IMR-90 (cell line): Measurements from ENCODE around the gene OR6X1. TPM values are rescaled to one million over a fixed set of nuclear protein-coding genes. Genes with fewer than 3 reads are reported as not detected.

Source experiments
- ATAC-seq: fragments of 200-7000 bp; cut with Tn5 transposase; 2 replicates; pipeline ENCODE4 v1.9.1; 2020; ENCODE audit warnings: low read depth, mild to moderate bottlenecking, moderate library complexity
- BruUV-seq: library from RNA; stranded (reverse); fragments of 400-500 nt; replicated peaks from 2 replicates; lab custom pipeline; 2021; lab: Mats Ljungman, UMichigan
- CTCF ChIA-PET: fragments of 300-600 bp; formaldehyde crosslinking; extraction: SDS; loops from one replicate; lab custom pipeline; 2021; ENCODE audit warnings: antibody characterized with exemption; lab: Yijun Ruan, JAX
- POLR2A ChIA-PET: fragments of 300-600 bp; sonication (Branson Sonifier 250); formaldehyde crosslinking; loops from one replicate; lab custom pipeline; 2022; ENCODE audit warnings: antibody characterized with exemption; ENCODE audit not compliant: unreplicated experiment; lab: Charles Lee
- DNase-seq: peaks from one replicate; pipeline ENCODE4 v3.0.0; 2013
- H2AFZ ChIP-seq: replicated peaks from 2 replicates; pipeline ENCODE3; 2013; ENCODE audit warnings: low read length, mild to moderate bottlenecking; ENCODE audit not compliant: poor library complexity
- H2AK5ac ChIP-seq: 2 replicates; pipeline ENCODE4 v1.6.1; 2013; ENCODE audit warnings: low read depth, low read length, inconsistent platforms
- H2AK9ac ChIP-seq: replicated peaks from 2 replicates; pipeline ENCODE3; 2013; ENCODE audit warnings: mild to moderate bottlenecking, low read depth, low read length, moderate library complexity; ENCODE audit not compliant: poor library complexity
- H2BK120ac ChIP-seq: 2 replicates; pipeline ENCODE4 v1.6.1; 2013; ENCODE audit warnings: low read depth, low read length, inconsistent platforms
- H2BK15ac ChIP-seq: 3 replicates; pipeline ENCODE4 v1.6.1; 2013; ENCODE audit warnings: low read depth, low read length, inconsistent platforms
- H2BK20ac ChIP-seq: 2 replicates; pipeline ENCODE4 v1.6.1; 2013; ENCODE audit warnings: low read depth, mild to moderate bottlenecking, inconsistent platforms, low read length, moderate library complexity
- H2BK5ac ChIP-seq: 2 replicates; pipeline ENCODE4 v1.6.1; 2013; ENCODE audit warnings: mild to moderate bottlenecking, low read depth, low read length, inconsistent platforms; ENCODE audit not compliant: poor library complexity, severe bottlenecking
- H3K14ac ChIP-seq: replicated peaks from 2 replicates; pipeline ENCODE4 v1.6.1; 2013; ENCODE audit warnings: low read depth, low read length, inconsistent platforms
- H3K18ac ChIP-seq: 2 replicates; pipeline ENCODE4 v1.6.1; 2013; ENCODE audit warnings: low read depth, low read length, control low read depth
- H3K23ac ChIP-seq: 2 replicates; pipeline ENCODE4 v1.6.1; 2013; ENCODE audit warnings: low read depth, low read length, inconsistent platforms
- H3K27ac ChIP-seq: 2 replicates; pipeline ENCODE4 v1.5.1; 2013; ENCODE audit warnings: mild to moderate bottlenecking, control low read depth, low read length; ENCODE audit not compliant: insufficient read depth
- H3K27me3 ChIP-seq: 2 replicates; pipeline ENCODE4 v1.6.1; 2013; ENCODE audit warnings: low read length; ENCODE audit not compliant: control insufficient read depth, insufficient read depth
- H3K36me3 ChIP-seq: 2 replicates; pipeline ENCODE4 v1.6.1; 2013; ENCODE audit warnings: low read length, mixed read lengths; ENCODE audit not compliant: control insufficient read depth, insufficient read depth
- H3K4ac ChIP-seq: 2 replicates; pipeline ENCODE4 v1.6.1; 2013; ENCODE audit warnings: low read depth, low read length, inconsistent platforms
- H3K4me1 ChIP-seq: 2 replicates; pipeline ENCODE4 v1.6.1; 2013; ENCODE audit warnings: low read length, mixed read lengths; ENCODE audit not compliant: control insufficient read depth, insufficient read depth
- H3K4me2 ChIP-seq: 2 replicates; pipeline ENCODE4 v1.6.1; 2013; ENCODE audit warnings: low read depth, mild to moderate bottlenecking, control low read depth, low read length, moderate library complexity
- H3K4me3 ChIP-seq: 2 replicates; pipeline ENCODE4 v1.5.1; 2013; ENCODE audit warnings: low read depth, mild to moderate bottlenecking, control low read depth, low read length, moderate library complexity; ENCODE audit not compliant: insufficient read depth
- H3K56ac ChIP-seq: 2 replicates; pipeline ENCODE4 v1.6.1; 2013; ENCODE audit warnings: low read length, inconsistent platforms; ENCODE audit not compliant: insufficient read depth; ENCODE audit errors: extremely low read depth
- H3K79me1 ChIP-seq, 2 experiments: 2 replicates each; pipeline ENCODE4 v1.6.1; 2013; ENCODE audit warnings: low read length in 2 of 2, inconsistent platforms in 1 of 2, low read depth in 1 of 2
- H3K9ac ChIP-seq: 2 replicates; pipeline ENCODE4 v1.6.1; 2013; ENCODE audit warnings: low read depth, low read length, control low read depth
- H3K9me1 ChIP-seq: 2 replicates; pipeline ENCODE4 v1.6.1; 2013; ENCODE audit warnings: low read length, inconsistent platforms; ENCODE audit not compliant: insufficient read depth
- H3K9me3 ChIP-seq: 2 replicates; pipeline ENCODE4 v1.6.1; 2013; ENCODE audit warnings: low read length; ENCODE audit not compliant: control insufficient read depth, insufficient read depth
- H4K20me1 ChIP-seq: 2 replicates; pipeline ENCODE4 v1.6.1; 2013; ENCODE audit warnings: low read length, inconsistent platforms; ENCODE audit not compliant: insufficient read depth
- H4K5ac ChIP-seq: 2 replicates; pipeline ENCODE4 v1.6.1; 2013; ENCODE audit warnings: mild to moderate bottlenecking, low read depth, low read length, control low read depth
- H4K8ac ChIP-seq, 2 experiments: 2 replicates each; pipeline ENCODE4 v1.6.1; 2013; ENCODE audit warnings: low read depth in 2 of 2, low read length in 2 of 2, control low read depth in 1 of 2, inconsistent platforms in 1 of 2
- H4K91ac ChIP-seq: 2 replicates; pipeline ENCODE4 v1.6.1; 2013; ENCODE audit warnings: low read depth, low read length, inconsistent platforms; ENCODE audit not compliant: insufficient read depth
- BHLHE40 ChIP-seq: fragments of 150-350 bp; IDR thresholded peaks from 2 replicates; pipeline ENCODE4 v1.6.1; 2016; ENCODE audit warnings: mild to moderate bottlenecking, low read depth, low read length
- CEBPB ChIP-seq: IDR thresholded peaks from 2 replicates; pipeline ENCODE4 v1.6.1; 2012; ENCODE audit warnings: low read depth, low read length, improper control_type of control experiment
- CHD1 ChIP-seq: IDR thresholded peaks from 2 replicates; pipeline ENCODE4 v1.6.1; 2012; ENCODE audit warnings: low read depth, low read length, improper control_type of control experiment
- CTCF ChIP-seq: conservative IDR thresholded peaks from 2 replicates; pipeline ENCODE4 v1.5.1; 2012; ENCODE audit warnings: mild to moderate bottlenecking, low read depth, low read length, improper control_type of control experiment
- ELK1 ChIP-seq: fragments of 150-350 bp; IDR thresholded peaks from 2 replicates; pipeline ENCODE4 v1.6.1; 2016; ENCODE audit warnings: low read depth, mild to moderate bottlenecking, low read length, moderate library complexity, borderline replicate concordance
- MAFK ChIP-seq: IDR thresholded peaks from 2 replicates; pipeline ENCODE4 v1.6.1; 2012; ENCODE audit warnings: low read depth, low read length, improper control_type of control experiment
- MAZ ChIP-seq: IDR thresholded peaks from 2 replicates; pipeline ENCODE4 v1.6.1; 2012; ENCODE audit warnings: low read depth, mild to moderate bottlenecking, low read length, improper control_type of control experiment, moderate library complexity, borderline replicate concordance
- MXI1 ChIP-seq: IDR thresholded peaks from 2 replicates; pipeline ENCODE4 v1.6.1; 2012; ENCODE audit warnings: low read depth, mild to moderate bottlenecking, low read length, moderate library complexity, borderline replicate concordance
- NFE2L2 ChIP-seq: fragments of 150-350 bp; IDR thresholded peaks from 2 replicates; pipeline ENCODE4 v1.6.1; 2016; ENCODE audit warnings: low read depth, mild to moderate bottlenecking, low read length
- POLR2A ChIP-seq: IDR thresholded peaks from 2 replicates; pipeline ENCODE4 v1.6.1; 2012; ENCODE audit warnings: mild to moderate bottlenecking, low read depth, low read length
- RAD21 ChIP-seq: IDR thresholded peaks from 2 replicates; pipeline ENCODE4 v1.6.1; 2012; ENCODE audit warnings: low read length, improper control_type of control experiment
- RCOR1 ChIP-seq: IDR thresholded peaks from 2 replicates; pipeline ENCODE4 v1.6.1; 2012; ENCODE audit warnings: mild to moderate bottlenecking, low read length, improper control_type of control experiment; ENCODE audit not compliant: insufficient replicate concordance
- RFX5 ChIP-seq: IDR thresholded peaks from 2 replicates; pipeline ENCODE4 v1.8.0; 2012; ENCODE audit warnings: low read depth, mild to moderate bottlenecking, low read length, moderate library complexity
- SMC3 ChIP-seq: fragments of 150-350 bp; IDR thresholded peaks from 2 replicates; pipeline ENCODE4 v1.6.1; 2016; ENCODE audit warnings: low read depth, mild to moderate bottlenecking, antibody characterized with exemption, low read length, moderate library complexity
- WGBS, 2 experiments: methylation state at CpG; one replicate each; pipeline versions ENCODE4 v1.1.5 to v1.1.7; 2013; ENCODE audit warnings: missing lambda C conversion rate in 2 of 2; ENCODE audit not compliant: insufficient read length in 1 of 2; ENCODE audit errors: extremely low coverage in 2 of 2; 5-methylcytosine and 5-hydroxymethylcytosine counted together
- dilution Hi-C: fragments of 300-500 bp; cut with HindIII; formaldehyde crosslinking; loops from one replicate; pipeline ENCODE4 v1.14.3; 2018; ENCODE audit warnings: low sequenced_read_pairs; ENCODE audit not compliant: unreplicated experiment
- in situ Hi-C: fragments of 300-500 bp; cut with MboI; formaldehyde crosslinking; loops from 3 replicates; pipeline ENCODE4 v1.14.3; 2019; ENCODE audit warnings: low sequenced_read_pairs, inconsistent platforms, mixed read lengths
- intact Hi-C: fragments of 100-400 bp; cut with micrococcal nuclease; formaldehyde crosslinking; loops from 2 replicates; pipeline ENCODE4 v1.10.0; 2022
- polyA plus RNA-seq, 3 experiments: library from polyadenylated mRNA; depleted of rRNA; stranded (reverse); fragments of >200 nt; gene quantifications; 2 replicates each; pipeline ENCODE4 v1.2.3, GENCODE V29; 2012; ENCODE audit warnings: low replicate concordance in 1 of 3
- total RNA-seq: library from RNA; depleted of rRNA; stranded (reverse); fragments of >200 nt; gene quantifications from 2 replicates; pipeline ENCODE4 v1.2.3, GENCODE V29; 2012
- TF ChIP-seq, protein P1 (sequence below): fragments of 150-350 bp; IDR thresholded peaks from 2 replicates; pipeline ENCODE4 v1.6.1; 2017; ENCODE audit warnings: mild to moderate bottlenecking, antibody characterized with exemption, low read length, low read depth

OR6X1 gene
- total and polyA plus RNA-seq, 2 of the 4 experiments (the other 2 are of a cell fraction), result not detected

DNA sequence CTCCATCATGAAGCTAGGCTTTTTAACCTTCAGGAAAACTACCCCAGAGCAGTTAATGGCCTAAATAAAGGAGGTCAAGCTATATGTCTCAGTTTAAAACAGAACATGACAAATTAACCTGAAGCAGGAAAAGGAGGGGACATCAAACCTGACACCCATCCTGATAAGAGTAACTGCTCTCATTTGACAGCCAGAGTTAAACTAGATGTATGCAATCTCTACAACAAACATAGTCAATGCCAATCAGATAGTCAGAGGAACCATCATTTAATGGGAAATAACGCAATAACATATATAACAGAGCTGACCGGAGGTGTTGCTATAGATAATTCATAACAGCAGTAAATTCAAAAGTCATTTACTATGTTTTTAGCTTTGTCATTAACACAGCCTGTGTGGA lies 15.9 kb downstream of the OR6X1 start:
- Histone ChIP-seq H2AFZ (no peak overlapping the region), H3K23ac (no peak overlapping the region; the same call in 1 of the 2 replicates), H3K14ac (no peak overlapping the region), H3K4me1 (peaks cover 4% of the 10 kb centered on the region; the same call in 1 of the 2 replicates), H2AK9ac (no peak overlapping the region), H3K4me3 (no peak overlapping the region), H3K9me3 (no peaks in the 10 kb centered on the region), H2BK5ac (no peak overlapping the region), H3K79me1 (peaks cover 39 to 51% of the 10 kb centered on the region in 2 experiments), H3K4ac (no peak overlapping the region), H2BK120ac (no peak overlapping the region), H4K20me1 (no peaks in the 10 kb centered on the region), H4K91ac (no peak overlapping the region), H3K9me1 (0 out of 2 replicates have a peak, but pooled peaks cover 5% of the 10 kb centered on the region), H4K8ac (no peak overlapping the region), H4K5ac (no peak overlapping the region), H3K18ac (no peak overlapping the region), H3K56ac (no peak overlapping the region), H3K4me2 (no peak overlapping the region), H3K27ac (no peak overlapping the region), H3K9ac (no peak overlapping the region), H3K36me3 (peaks cover 7% of the 10 kb centered on the region), H2BK20ac (no peak overlapping the region), H2AK5ac (no peak overlapping the region), H3K27me3 (no peaks in the 10 kb centered on the region), H2BK15ac (no peak overlapping the region)
- ATAC-seq, result no peak
- intact Hi-C loops (no loop called here), in situ Hi-C loops (no loop called here), dilution Hi-C loops (no loop called here)
- no CpG with 5 or more reads among the region's 2 CpGs for WGBS, 2 experiments
- TF ChIP-seq MXI1, result no peak
- TF ChIP-seq RAD21, result no peak
- no peak for TF ChIP-seq MAZ
- TF ChIP-seq, protein P1, sequence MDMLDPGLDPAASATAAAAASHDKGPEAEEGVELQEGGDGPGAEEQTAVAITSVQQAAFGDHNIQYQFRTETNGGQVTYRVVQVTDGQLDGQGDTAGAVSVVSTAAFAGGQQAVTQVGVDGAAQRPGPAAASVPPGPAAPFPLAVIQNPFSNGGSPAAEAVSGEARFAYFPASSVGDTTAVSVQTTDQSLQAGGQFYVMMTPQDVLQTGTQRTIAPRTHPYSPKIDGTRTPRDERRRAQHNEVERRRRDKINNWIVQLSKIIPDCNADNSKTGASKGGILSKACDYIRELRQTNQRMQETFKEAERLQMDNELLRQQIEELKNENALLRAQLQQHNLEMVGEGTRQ, result no peak
- no peak for TF ChIP-seq POLR2A
- no peak for TF ChIP-seq SMC3
- no peak for TF ChIP-seq RCOR1
- no peak for TF ChIP-seq BHLHE40
- no peak for TF ChIP-seq CHD1
- no peak for TF ChIP-seq ELK1
- TF ChIP-seq CEBPB, result no peak
- TF ChIP-seq RFX5, result no peak
- TF ChIP-seq NFE2L2, result no peak
- no peak for TF ChIP-seq MAFK
- TF ChIP-seq CTCF, result no peak
- ChIA-PET CTCF (no interaction called here), POLR2A (no interaction called here)
- BruUV-seq, result no TSS peak
- no peak for DNase-seq
